GM23248 (cell line): Measurements from ENCODE around the gene IGFBP3. TPM values are rescaled to one million over a fixed set of nuclear protein-coding genes. Genes with fewer than 3 reads are reported as not detected.
A peak's percentile ranks its signal among the peaks of the same experiment; 100 is the strongest.

Source experiments
- DNase-seq: peaks from one replicate; pipeline ENCODE4 v3.0.0-alpha.2; 2015
- H2AFZ ChIP-seq: fragments of 200-600 bp; sonication (generic); 2 replicates; pipeline ENCODE4 v1.6.1; 2016; ENCODE audit warnings: antibody characterized with exemption
- H3F3A ChIP-seq: fragments of 200-600 bp; sonication (generic); 2 replicates; pipeline ENCODE4 v1.6.1; 2016; ENCODE audit warnings: mild to moderate bottlenecking, antibody characterized with exemption, mixed run types; ENCODE audit not compliant: insufficient read depth
- H3K27ac ChIP-seq: fragments of 200-600 bp; sonication (generic); 2 replicates; pipeline ENCODE4 v1.5.1; 2016; ENCODE audit warnings: mild to moderate bottlenecking
- H3K27me3 ChIP-seq: fragments of 200-600 bp; sonication (generic); replicated peaks from 2 replicates; pipeline ENCODE4 v1.6.1; 2016; ENCODE audit warnings: mild to moderate bottlenecking; ENCODE audit not compliant: insufficient read depth
- H3K36me3 ChIP-seq: fragments of 200-600 bp; sonication (generic); 2 replicates; pipeline ENCODE4 v1.6.1; 2016; ENCODE audit warnings: low read depth, mild to moderate bottlenecking
- H3K4me1 ChIP-seq: fragments of 200-600 bp; sonication (generic); 2 replicates; pipeline ENCODE4 v1.6.1; 2016; ENCODE audit warnings: mild to moderate bottlenecking; ENCODE audit not compliant: insufficient read depth
- H3K4me2 ChIP-seq: fragments of 200-600 bp; sonication (generic); one replicate; pipeline ENCODE4 v1.6.1; 2016; ENCODE audit warnings: mild to moderate bottlenecking; ENCODE audit not compliant: unreplicated experiment
- H3K4me3 ChIP-seq: fragments of 200-600 bp; sonication (generic); 2 replicates; pipeline ENCODE4 v1.5.1; 2016; ENCODE audit warnings: mild to moderate bottlenecking
- H3K79me2 ChIP-seq: fragments of 200-600 bp; sonication (generic); 2 replicates; pipeline ENCODE4 v1.6.1; 2016; ENCODE audit warnings: mild to moderate bottlenecking; ENCODE audit not compliant: insufficient read depth
- H3K9ac ChIP-seq: fragments of 200-600 bp; sonication (generic); 2 replicates; pipeline ENCODE4 v1.6.1; 2016; ENCODE audit warnings: mild to moderate bottlenecking
- H3K9me2 ChIP-seq: fragments of 200-600 bp; sonication (generic); 2 replicates; pipeline ENCODE4 v1.6.1; 2016; ENCODE audit warnings: mixed run types, mild to moderate bottlenecking, moderate library complexity; ENCODE audit not compliant: insufficient read depth
- H3K9me3 ChIP-seq: fragments of 200-600 bp; sonication (generic); one replicate; pipeline ENCODE4 v1.6.1; 2017; ENCODE audit warnings: low read depth
- H4K20me1 ChIP-seq: fragments of 200-600 bp; sonication (generic); 2 replicates; pipeline ENCODE4 v1.6.0; 2016; ENCODE audit not compliant: insufficient read depth
- EZH2 ChIP-seq: fragments of 200-600 bp; sonication (generic); IDR thresholded peaks from 2 replicates; pipeline ENCODE4 v1.6.1; 2018; ENCODE audit warnings: antibody characterized with exemption, mild to moderate bottlenecking; ENCODE audit not compliant: insufficient read depth, poor library complexity, severe bottlenecking
- EZH2phosphoT487 ChIP-seq: fragments of 200-600 bp; sonication (generic); IDR thresholded peaks from 2 replicates; pipeline ENCODE4 v1.6.1; 2018; ENCODE audit warnings: antibody characterized with exemption, moderate library complexity, mild to moderate bottlenecking, low read depth; ENCODE audit not compliant: insufficient read depth
- WGBS, 2 experiments: methylation state at CpG; one replicate each; pipeline ENCODE4 v1.1.6; 2015 to 2017; ENCODE audit warnings: low lambda C conversion rate in 2 of 2, low coverage in 1 of 2; ENCODE audit errors: missing lambda C conversion rate in 2 of 2; 5-methylcytosine and 5-hydroxymethylcytosine counted together
- in situ Hi-C: fragments of 300-500 bp; cut with MboI; formaldehyde crosslinking; loops from 2 replicates; pipeline ENCODE4 v1.15.0; 2020
- polyA plus RNA-seq: library from polyadenylated mRNA; unstranded; fragments of >200 nt; fragmentation: Nextera tagmentation; extraction: Ambion mirVana; gene quantifications from 2 replicates; pipeline ENCODE4 v1.2.1, GENCODE V29; 2016
- total RNA-seq: library from RNA; depleted of rRNA; stranded (reverse); fragments of >200 nt; shearing (Covaris generic); gene quantifications from 2 replicates; pipeline ENCODE4 v1.2.3, GENCODE V29; 2014

The IGFBP3 gene
- total and polyA plus RNA-seq, 2 experiments from 2014 or later, result 17,437 to 29,310 TPM

- H3K4me2 ChIP-seq, result no peak overlapping the region
- no peak for DNase-seq
- no peak overlapping the region for H3K9ac ChIP-seq
- no peak for TF ChIP-seq EZH2
- no peak for TF ChIP-seq EZH2phosphoT487
- no peaks in the 10 kb centered on the region for H4K20me1 ChIP-seq
- no peak overlapping the region for H3K4me3 ChIP-seq
- H3K27me3 ChIP-seq, result no peaks in the 10 kb centered on the region
- H3K9me3 ChIP-seq, result no peaks in the 10 kb centered on the region
- H3K27ac ChIP-seq, result no peak overlapping the region
- 83 to 87% methylated on average over 8 of the region's 8 CpGs for WGBS, 2 experiments
- no peaks in the 10 kb centered on the region for H3K79me2 ChIP-seq
- no peaks in the 10 kb centered on the region for H3K36me3 ChIP-seq
- H3K9me2 ChIP-seq, result no peaks in the 10 kb centered on the region
- H3F3A ChIP-seq, result peaks cover 14% of the 10 kb centered on the region; the same call in 1 of the 2 replicates
- H2AFZ ChIP-seq, result no peak overlapping the region
- peaks cover 9% of the 10 kb centered on the region; the same call in 1 of the 2 replicates for H3K4me1 ChIP-seq
- in situ Hi-C loops, result loop anchor here (25.0 kb wide), 1 partner anchor 1923 kb away; no protein-coding TSS in a partner anchor
Measured at GRCh38 chr7:45889367-45890067, 31.6 kb downstream of the IGFBP3 start.

GRCh38 chr7:45888993-45889366 is 32.1 kb downstream of the IGFBP3 start:
- in situ Hi-C loops, result loop anchor here (25.0 kb wide), 1 partner anchor 1923 kb away; no protein-coding TSS in a partner anchor
- TF ChIP-seq EZH2, result no peak
- no peak for TF ChIP-seq EZH2phosphoT487
- H3K36me3 ChIP-seq, result no peaks in the 10 kb centered on the region
- H3K9ac ChIP-seq, result peak overlapping the region; percentile 14; the same call in 1 of the 2 replicates
- H3K4me3 ChIP-seq, result peak overlapping the region; percentile 63
- no peaks in the 10 kb centered on the region for H4K20me1 ChIP-seq
- no peaks in the 10 kb centered on the region for H3K9me3 ChIP-seq
- H3K27ac ChIP-seq, result no peak overlapping the region
- H3K27me3 ChIP-seq, result no peaks in the 10 kb centered on the region
- DNase-seq, result peak; percentile 22
- H3K4me1 ChIP-seq, result peaks cover 9% of the 10 kb centered on the region; the same call in 1 of the 2 replicates
- no peaks in the 10 kb centered on the region for H3K9me2 ChIP-seq
- H3K4me2 ChIP-seq, result peak overlapping the region; percentile 51
- 34 to 69% methylated on average over 6 to 14 of the region's 14 CpGs for WGBS, 2 experiments
- peak overlapping the region; percentile 67 for H2AFZ ChIP-seq
- peaks cover 14% of the 10 kb centered on the region; the same call in 1 of the 2 replicates for H3F3A ChIP-seq
- H3K79me2 ChIP-seq, result no peaks in the 10 kb centered on the region

DNA sequence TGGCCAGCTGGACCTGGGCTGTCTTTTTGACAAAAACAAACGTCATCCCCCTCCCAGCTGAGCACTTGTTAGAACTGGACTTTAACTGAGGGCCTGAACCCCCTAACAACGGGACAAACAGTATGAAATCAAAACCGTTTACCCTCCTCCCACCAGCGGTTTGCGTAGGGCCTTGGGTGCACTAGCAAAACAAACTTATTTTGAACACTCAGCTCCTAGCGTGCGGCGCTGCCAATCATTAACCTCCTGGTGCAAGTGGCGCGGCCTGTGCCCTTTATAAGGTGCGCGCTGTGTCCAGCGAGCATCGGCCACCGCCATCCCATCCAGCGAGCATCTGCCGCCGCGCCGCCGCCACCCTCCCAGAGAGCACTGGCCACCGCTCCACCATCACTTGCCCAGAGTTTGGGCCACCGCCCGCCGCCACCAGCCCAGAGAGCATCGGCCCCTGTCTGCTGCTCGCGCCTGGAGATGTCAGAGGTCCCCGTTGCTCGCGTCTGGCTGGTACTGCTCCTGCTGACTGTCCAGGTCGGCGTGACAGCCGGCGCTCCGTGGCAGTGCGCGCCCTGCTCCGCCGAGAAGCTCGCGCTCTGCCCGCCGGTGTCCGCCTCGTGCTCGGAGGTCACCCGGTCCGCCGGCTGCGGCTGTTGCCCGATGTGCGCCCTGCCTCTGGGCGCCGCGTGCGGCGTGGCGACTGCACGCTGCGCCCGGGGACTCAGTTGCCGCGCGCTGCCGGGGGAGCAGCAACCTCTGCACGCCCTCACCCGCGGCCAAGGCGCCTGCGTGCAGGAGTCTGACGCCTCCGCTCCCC is 32.7 kb downstream of the IGFBP3 start, which contains the start of gene IGFBP1:
TSS of gene IGFBP1 (plus strand) at position 304 of the 808 bp plus-strand sequence. CDS start at position 469, 165 bp downstream.
- H3K9me3 ChIP-seq, result no peaks in the 10 kb centered on the region
- H3K4me1 ChIP-seq, result peaks cover 9% of the 10 kb centered on the region; the same call in 1 of the 2 replicates
- H3K4me3 ChIP-seq, result peak within 1 kb of the TSS; percentile 63
- no peak within 1 kb of the TSS for H3K27ac ChIP-seq
- peak; percentile 70 for DNase-seq
- in situ Hi-C loops, result loop anchor here (25.0 kb wide), 1 partner anchor 1924 kb away; no protein-coding TSS in a partner anchor
- peak within 1 kb of the TSS; percentile 51 for H3K4me2 ChIP-seq
- TF ChIP-seq EZH2 (no peak), EZH2phosphoT487 (no peak)
- H3K36me3 ChIP-seq, result no peaks in the 10 kb centered on the region
- H3K9me2 ChIP-seq, result no peaks in the 10 kb centered on the region
- no peaks in the 10 kb centered on the region for H3K27me3 ChIP-seq
- H4K20me1 ChIP-seq, result no peaks in the 10 kb centered on the region
- peaks cover 14% of the 10 kb centered on the region; the same call in 1 of the 2 replicates for H3F3A ChIP-seq
- H3K9ac ChIP-seq, result peak within 1 kb of the TSS; percentile 14; the same call in 1 of the 2 replicates
- no peaks in the 10 kb centered on the region for H3K79me2 ChIP-seq
- peak within 1 kb of the TSS; percentile 67 for H2AFZ ChIP-seq
- WGBS, 2 experiments, result 15 to 16% methylated on average over 58 to 61 of the region's 73 CpGs
